GM19467 (cell line): Measurements from ENCODE around the gene TMEM220.

Source experiments
- ATAC-seq: cut with Tn5 transposase; IDR thresholded peaks from one replicate; pipeline ENCODE4 v1.9.1; 2021; ENCODE audit warnings: mild to moderate bottlenecking, moderate library complexity; ENCODE audit not compliant: unreplicated experiment

Gene TMEM220

GRCh38 chr17:10729334-10730193 lies at the start of gene TMEM220:
TMEM220 (minus strand) TSS chr17:10730023; CDS start chr17:10729851, 172 bp downstream.
- ATAC-seq, result peak; percentile 65

- no peak for ATAC-seq
These were observed 49.8 kb upstream of the TMEM220 start for GRCh38 chr17:10779609-10780008.

- ATAC-seq, result no peak
These were observed 48.1 kb upstream of the TMEM220 start for GRCh38 chr17:10777890-10778289.

GRCh38 chr17:10777131-10777807 lies 47.4 kb upstream of the TMEM220 start:
- ATAC-seq, result no peak

GRCh38 chr17:10776381-10776780 lies 46.6 kb upstream of the TMEM220 start:
- no peak for ATAC-seq

- ATAC-seq, result no peak
These were observed 46.0 kb upstream of the TMEM220 start for GRCh38 chr17:10775740-10776356.

GRCh38 chr17:10775058-10775457 lies 45.2 kb upstream of the TMEM220 start:
- no peak for ATAC-seq

- no peak for ATAC-seq
These were observed 43.6 kb upstream of the TMEM220 start for GRCh38 chr17:10773391-10773790.

- ATAC-seq, result no peak
These were observed 42.9 kb upstream of the TMEM220 start for GRCh38 chr17:10772425-10773380.

- no peak for ATAC-seq
These were observed 41.3 kb upstream of the TMEM220 start for GRCh38 chr17:10771148-10771547.

- no peak for ATAC-seq
These were observed 40.0 kb upstream of the TMEM220 start for GRCh38 chr17:10769840-10770239.

- no peak for ATAC-seq
These were observed 39.0 kb upstream of the TMEM220 start for GRCh38 chr17:10768750-10769251.

- ATAC-seq, result no peak
These were observed 37.4 kb upstream of the TMEM220 start for GRCh38 chr17:10767232-10767631.

- ATAC-seq, result no peak
These were observed 32.2 kb upstream of the TMEM220 start for GRCh38 chr17:10762037-10762436.

GRCh38 chr17:10761281-10761680 lies 31.5 kb upstream of the TMEM220 start:
- ATAC-seq, result no peak

GRCh38 chr17:10758062-10758461 lies 28.2 kb upstream of the TMEM220 start:
- no peak for ATAC-seq

- ATAC-seq, result no peak
These were observed 27.8 kb upstream of the TMEM220 start for GRCh38 chr17:10757647-10758046.

- no peak for ATAC-seq
These were observed 27.2 kb upstream of the TMEM220 start for GRCh38 chr17:10757067-10757466.

GRCh38 chr17:10756619-10757018 lies 26.8 kb upstream of the TMEM220 start:
- no peak for ATAC-seq

- no peak for ATAC-seq
These were observed 26.4 kb upstream of the TMEM220 start for GRCh38 chr17:10756185-10756584.
